Measurements from ENCODE around the gene CELF1.

- no peak for TF ChIP-seq POLR2A (IDR thresholded peaks at IDR 0.05)
- TF ChIP-seq CTCF (IDR thresholded peaks at IDR 0.05), result no peak
Observed at GRCh38 chr11:47508240-47508957, 44.5 kb downstream of the CELF1 start.
